Astrocyte (in vitro differentiated cells and primary cell): ENCODE results near the gene TRPC4AP.
"Not testable (repeated sequence)": the region's sequence is repeated elsewhere in the genome, so short reads cannot be mapped to it uniquely, and the experiment has no call there.

Source experiments
- CTCF ChIP-seq: IDR thresholded peaks from 2 replicates; pipeline ENCODE4 v1.5.1; 2011; ENCODE audit warnings: low read depth, mild to moderate bottlenecking, inconsistent platforms, low read length, moderate library complexity; ENCODE audit not compliant: insufficient read depth
- EZH2 ChIP-seq: IDR thresholded peaks from 2 replicates; pipeline ENCODE4 v1.6.1; 2012; ENCODE audit warnings: mild to moderate bottlenecking, low read length, inconsistent platforms; ENCODE audit not compliant: insufficient read depth

- not testable (repeated sequence) for TF ChIP-seq EZH2, CTCF
These were observed 19.7 kb upstream of the TRPC4AP start for GRCh38 chr20:35112276-35112675.
